HepG2 (cell line): ENCODE data around the gene TTN. TPM values are rescaled to one million over a fixed set of nuclear protein-coding genes. Genes with fewer than 3 reads are reported as not detected.

Experiments
- ATAC-seq: fragments of 200-7000 bp; cut with Tn5 transposase; 3 replicates; pipeline ENCODE4 v1.9.1; 2020; ENCODE audit warnings: mild to moderate bottlenecking, moderate library complexity
- BruUV-seq: library from RNA; stranded (reverse); fragments of 400-500 nt; replicated peaks from 2 replicates; lab custom pipeline; 2021; lab: Mats Ljungman, UMichigan
- CTCF ChIA-PET: fragments of 300-600 bp; formaldehyde crosslinking; extraction: SDS; loops from one replicate; lab custom pipeline; 2021; ENCODE audit warnings: low total read pairs, inconsistent platforms, low intra/inter-chr PET ratio; lab: Yijun Ruan, JAX
- POLR2A ChIA-PET: fragments of 350-600 bp; sonication (Branson Sonifier 250); formaldehyde crosslinking; loops from one replicate; lab custom pipeline; 2020; ENCODE audit warnings: antibody characterized with exemption, inconsistent platforms; lab: Yijun Ruan, JAX
- DNase-seq: peaks from one replicate; pipeline ENCODE4 v3.0.0-alpha.2; 2015; ENCODE audit warnings: low spot score
- FAIRE-seq: peaks from 3 replicates; lab custom pipeline; 2011; peaks lifted over from hg19 to GRCh38; lab: Jason Lieb, UNC
- H2AFZ ChIP-seq: one replicate; pipeline ENCODE4 v1.6.1; 2011; ENCODE audit warnings: low read length, inconsistent platforms
- H3K27ac ChIP-seq: fragments of 300-600 bp; 3 replicates; pipeline ENCODE4 v1.8.0; 2011; ENCODE audit warnings: mixed run types, mild to moderate bottlenecking, mixed read lengths, low read length, inconsistent platforms; ENCODE audit not compliant: insufficient read depth; ENCODE audit errors: extremely low read length
- H3K27me3 ChIP-seq, 2 experiments: fragments of 200-600 bp in 1 of 2; 2 replicates in 1 of 2; 3 replicates in 1 of 2; pipeline versions ENCODE4 v1.6.0 to v1.8.0; 2011; ENCODE audit warnings: low read length in 2 of 2, mild to moderate bottlenecking in 2 of 2, moderate library complexity in 2 of 2, inconsistent platforms in 1 of 2; ENCODE audit not compliant: insufficient read depth in 2 of 2, control insufficient read depth in 1 of 2
- H3K36me3 ChIP-seq, 2 experiments: fragments of 200-600 bp in 1 of 2; replicated peaks in 1 of 2; 2 replicates in 1 of 2; 3 replicates in 1 of 2; pipeline versions ENCODE4 v1.5.1 to v1.8.0; 2011; ENCODE audit warnings: low read length in 2 of 2, inconsistent platforms in 1 of 2; ENCODE audit not compliant: insufficient read depth in 2 of 2, control insufficient read depth in 1 of 2
- H3K4me1 ChIP-seq: 2 replicates; pipeline ENCODE4 v1.5.1; 2012; ENCODE audit warnings: low read length, inconsistent platforms; ENCODE audit not compliant: insufficient read depth
- H3K4me2 ChIP-seq: 2 replicates; pipeline ENCODE4 v1.6.0; 2011; ENCODE audit warnings: low read depth, low read length, inconsistent platforms
- H3K4me3 ChIP-seq, 3 experiments: fragments of 200-600 bp in 1 of 3; sonication (generic), shearing (Covaris generic) in 1 of 3; replicated peaks in 1 of 3; 2 replicates each; pipeline ENCODE4 v1.5.1; 2011 to 2016; ENCODE audit warnings: low read length in 3 of 3, inconsistent platforms in 2 of 3, low read depth in 2 of 3, mild to moderate bottlenecking in 2 of 3, control low read depth in 1 of 3, mixed read lengths in 1 of 3; ENCODE audit not compliant: insufficient read depth in 1 of 3
- H3K79me2 ChIP-seq: one replicate; pipeline ENCODE4 v1.6.1; 2011; ENCODE audit warnings: low read length, inconsistent platforms; ENCODE audit not compliant: insufficient read depth
- H3K9ac ChIP-seq: 2 replicates; pipeline ENCODE4 v1.6.0; 2011; ENCODE audit warnings: mild to moderate bottlenecking, low read depth, low read length, inconsistent platforms; ENCODE audit not compliant: insufficient read depth
- H3K9me3 ChIP-seq: 2 replicates; pipeline ENCODE4 v1.5.1; 2012; ENCODE audit warnings: mild to moderate bottlenecking, low read length
- H4K20me1 ChIP-seq: 2 replicates; pipeline ENCODE4 v1.6.0; 2011; ENCODE audit warnings: inconsistent platforms, mild to moderate bottlenecking, low read length, moderate library complexity; ENCODE audit not compliant: insufficient read depth
- CBX5 ChIP-seq: sonication (generic); formaldehyde crosslinking; IDR thresholded peaks from 2 replicates; pipeline ENCODE4 v1.4.0; 2020; ENCODE audit warnings: missing genetic modification reagents, borderline replicate concordance
- LCORL ChIP-seq, 2 experiments: fragments of 450-650 bp in 1 of 2; sonication (generic) in 1 of 2; formaldehyde crosslinking in 1 of 2; IDR thresholded peaks; 2 replicates each; pipeline versions ENCODE4 v1.5.0 to v1.6.1; 2017 to 2020; ENCODE audit warnings: antibody characterized with exemption in 1 of 2, missing genetic modification reagents in 1 of 2
- MED13 ChIP-seq: sonication (generic); formaldehyde crosslinking; IDR thresholded peaks from 2 replicates; pipeline ENCODE4 v1.5.0; 2020; ENCODE audit warnings: missing genetic modification reagents
- NFIB ChIP-seq: sonication (generic); formaldehyde crosslinking; IDR thresholded peaks from 2 replicates; pipeline ENCODE4 v1.9.0; 2021; ENCODE audit warnings: missing genetic modification reagents, mild to moderate bottlenecking, borderline replicate concordance
- ONECUT2 ChIP-seq: sonication (generic); formaldehyde crosslinking; IDR thresholded peaks from 2 replicates; pipeline ENCODE4 v1.4.0; 2020; ENCODE audit warnings: missing genetic modification reagents
- SMARCC2 ChIP-seq: fragments of 450-650 bp; IDR thresholded peaks from 2 replicates; pipeline ENCODE4 v1.6.1; 2017; ENCODE audit warnings: antibody characterized with exemption, mild to moderate bottlenecking
- ZFP36L2 ChIP-seq: sonication (generic); formaldehyde crosslinking; IDR thresholded peaks from 2 replicates; pipeline ENCODE4 v1.4.0; 2020; ENCODE audit warnings: missing genetic modification reagents
- ZMYM2 ChIP-seq: sonication (generic); formaldehyde crosslinking; IDR thresholded peaks from 2 replicates; pipeline ENCODE4 v1.8.0; 2022; ENCODE audit warnings: mild to moderate bottlenecking, missing genetic modification reagents
- ZNF281 ChIP-seq: sonication (generic); formaldehyde crosslinking; IDR thresholded peaks from 2 replicates; pipeline ENCODE4 v1.4.0; 2020; ENCODE audit warnings: missing genetic modification reagents, borderline replicate concordance
- ZNF510 ChIP-seq: sonication (generic); formaldehyde crosslinking; IDR thresholded peaks from 2 replicates; pipeline ENCODE4 v1.4.0; 2020; ENCODE audit warnings: low read depth, mild to moderate bottlenecking, missing genetic modification reagents
- ZNF780A ChIP-seq: sonication (generic); formaldehyde crosslinking; IDR thresholded peaks from 2 replicates; pipeline ENCODE4 v1.8.0; 2022; ENCODE audit warnings: mild to moderate bottlenecking, missing genetic modification reagents, moderate library complexity
- WGBS: methylation state at CpG from one replicate; pipeline ENCODE4 v1.1.6; 2017; ENCODE audit warnings: low lambda C conversion rate; 5-methylcytosine and 5-hydroxymethylcytosine counted together
- in situ Hi-C: cut with HindIII; loops from 2 replicates; pipeline ENCODE4 v1.10.0; 2017; ENCODE audit warnings: low pct_unique_long_range_greater_than_20kb; ENCODE audit not compliant: extremely low pct_ligation_motif_present
- intact Hi-C: fragments of 100-400 bp; cut with micrococcal nuclease; formaldehyde crosslinking; loops from one replicate; pipeline ENCODE4 v1.10.0; 2022; ENCODE audit not compliant: unreplicated experiment
- polyA plus RNA-seq, 8 experiments: library from polyadenylated mRNA; depleted of rRNA in 3 of 8; stranded (reverse) in 7 of 8; unstranded in 1 of 8; fragments of >200 nt; fragmentation: Illumina TruSeq in 4 of 8; extraction: Trizol in 4 of 8; gene quantifications; 2 replicates each; pipeline versions ENCODE4 v1.2.1 to v1.2.3, GENCODE V29; 2011 to 2016; ENCODE audit warnings: low read depth in 4 of 8, missing spikeins in 1 of 8, mixed read lengths in 1 of 8; ENCODE audit not compliant: insufficient read depth in 1 of 8
- total RNA-seq, 5 experiments: library from RNA; depleted of rRNA; stranded (reverse); fragments of >200 nt; fragmentation: Illumina TruSeq; extraction: Trizol; gene quantifications; 2 replicates each; pipeline ENCODE4 v1.2.3, GENCODE V29; 2016; ENCODE audit warnings: low read depth in 1 of 5
- TF ChIP-seq, protein P1 (sequence below): sonication (generic); formaldehyde crosslinking; IDR thresholded peaks from 2 replicates; pipeline ENCODE4 v1.4.0; 2020; ENCODE audit warnings: missing genetic modification reagents, borderline replicate concordance
- TF ChIP-seq, protein P2 (sequence below): sonication (generic); formaldehyde crosslinking; IDR thresholded peaks from 2 replicates; pipeline ENCODE4 v1.5.0; 2020; ENCODE audit warnings: missing genetic modification reagents, mild to moderate bottlenecking, borderline replicate concordance
- TF ChIP-seq, protein P3 (sequence below): sonication (generic); formaldehyde crosslinking; IDR thresholded peaks from 2 replicates; pipeline ENCODE4 v1.4.0; 2020; ENCODE audit warnings: missing genetic modification reagents

Gene TTN
- total and polyA plus RNA-seq, 2 of the 13 experiments (the other 11 are each of a cell fraction or from before 2014, with no cell fraction given), result under 0.01 TPM

GRCh38 chr2:178674122-178674521, 133.1 kb downstream of the TTN start:
- CTCF ChIA-PET, result no interaction called here
- no TSS peak for BruUV-seq
- no peaks in the 10 kb centered on the region for H3K79me2 ChIP-seq
- H3K36me3 ChIP-seq, result no peaks in the 10 kb centered on the region
- no peak overlapping the region for H3K4me3 ChIP-seq
- no peak overlapping the region for H3K27ac ChIP-seq
- no peak overlapping the region for H2AFZ ChIP-seq
- intact Hi-C loops, result no loop called here
- DNase-seq (no peak), ATAC-seq (no peak), FAIRE-seq (peak; percentile 12)
- H3K9me3 ChIP-seq, result no peaks in the 10 kb centered on the region
- in situ Hi-C loops, result no loop called here
- WGBS, result 54% methylated on average over 4 of the region's 4 CpGs
- POLR2A ChIA-PET, result no interaction called here
- no peaks in the 10 kb centered on the region for H4K20me1 ChIP-seq
- no peak for TF ChIP-seq MED13
- no peak for TF ChIP-seq ZMYM2
- TF ChIP-seq ONECUT2, result no peak
- no peak for TF ChIP-seq ZNF281 (CRISPR knock-in tag)
- no peak for TF ChIP-seq LCORL (IDR thresholded peaks at IDR 0.05)
- no peak for TF ChIP-seq LCORL (CRISPR knock-in tag; IDR thresholded peaks at IDR 0.05)
- TF ChIP-seq ZNF510 (CRISPR knock-in tag), result no peak
- TF ChIP-seq, protein P1, sequence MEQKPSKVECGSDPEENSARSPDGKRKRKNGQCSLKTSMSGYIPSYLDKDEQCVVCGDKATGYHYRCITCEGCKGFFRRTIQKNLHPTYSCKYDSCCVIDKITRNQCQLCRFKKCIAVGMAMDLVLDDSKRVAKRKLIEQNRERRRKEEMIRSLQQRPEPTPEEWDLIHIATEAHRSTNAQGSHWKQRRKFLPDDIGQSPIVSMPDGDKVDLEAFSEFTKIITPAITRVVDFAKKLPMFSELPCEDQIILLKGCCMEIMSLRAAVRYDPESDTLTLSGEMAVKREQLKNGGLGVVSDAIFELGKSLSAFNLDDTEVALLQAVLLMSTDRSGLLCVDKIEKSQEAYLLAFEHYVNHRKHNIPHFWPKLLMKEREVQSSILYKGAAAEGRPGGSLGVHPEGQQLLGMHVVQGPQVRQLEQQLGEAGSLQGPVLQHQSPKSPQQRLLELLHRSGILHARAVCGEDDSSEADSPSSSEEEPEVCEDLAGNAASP (CRISPR knock-in tag), result no peak
- TF ChIP-seq NFIB (CRISPR knock-in tag), result no peak
- no peak for TF ChIP-seq CBX5
- TF ChIP-seq, protein P2, sequence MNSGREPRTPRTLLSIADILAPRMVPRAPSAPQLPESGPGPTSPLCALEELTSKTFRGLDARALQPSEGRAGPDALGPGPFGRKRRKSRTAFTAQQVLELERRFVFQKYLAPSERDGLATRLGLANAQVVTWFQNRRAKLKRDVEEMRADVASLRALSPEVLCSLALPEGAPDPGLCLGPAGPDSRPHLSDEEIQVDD, result no peak
- TF ChIP-seq ZFP36L2, result no peak
- no peak for TF ChIP-seq ZNF780A (CRISPR knock-in tag)
- TF ChIP-seq, protein P3, sequence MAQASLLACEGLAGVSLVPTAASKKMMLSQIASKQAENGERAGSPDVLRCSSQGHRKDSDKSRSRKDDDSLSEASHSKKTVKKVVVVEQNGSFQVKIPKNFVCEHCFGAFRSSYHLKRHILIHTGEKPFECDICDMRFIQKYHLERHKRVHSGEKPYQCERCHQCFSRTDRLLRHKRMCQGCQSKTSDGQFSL, result no peak
- no peak for TF ChIP-seq SMARCC2
- H3K4me2 ChIP-seq, result no peak overlapping the region
- H3K9ac ChIP-seq, result no peak overlapping the region
- no peaks in the 10 kb centered on the region for H3K27me3 ChIP-seq
- no peaks in the 10 kb centered on the region for H3K4me1 ChIP-seq
